HepG2 (cell line): ENCODE results near the gene RRM2. TPM values are rescaled to one million over a fixed set of nuclear protein-coding genes. Genes with fewer than 3 reads are reported as not detected.

Source experiments
- ARID2 ChIP-seq: sonication (generic); formaldehyde crosslinking; IDR thresholded peaks from 2 replicates; pipeline ENCODE4 v1.8.1; 2022; ENCODE audit warnings: mild to moderate bottlenecking, missing genetic modification reagents, borderline replicate concordance
- BRCA1 ChIP-seq: sonication (generic); formaldehyde crosslinking; IDR thresholded peaks from 2 replicates; pipeline ENCODE4 v1.4.0; 2020; ENCODE audit warnings: missing genetic modification reagents
- FOXA1 ChIP-seq, 2 experiments: fragments of 450-650 bp in 1 of 2; sonication (generic) in 1 of 2; formaldehyde crosslinking in 1 of 2; IDR thresholded peaks; 2 replicates each; pipeline versions ENCODE4 v1.4.0 to v1.6.1; 2016 to 2020; ENCODE audit warnings: missing genetic modification reagents in 1 of 2
- HNRNPH1 ChIP-seq: fragments of 200-400 bp; formaldehyde crosslinking; optimal IDR thresholded peaks from 2 replicates; pipeline ENCODE3; 2017; ENCODE audit warnings: mild to moderate bottlenecking, low read depth, low read length
- HNRNPL ChIP-seq: fragments of 200-400 bp; formaldehyde crosslinking; IDR thresholded peaks from 2 replicates; pipeline ENCODE4 v1.6.1; 2017; ENCODE audit warnings: mild to moderate bottlenecking, low read depth, low read length
- KAT7 ChIP-seq: IDR thresholded peaks from 2 replicates; pipeline ENCODE4 v1.6.1; 2018; ENCODE audit warnings: borderline replicate concordance, missing compliant biosample characterization
- KMT2A ChIP-seq: sonication (generic); formaldehyde crosslinking; IDR thresholded peaks from 2 replicates; pipeline ENCODE4 v1.4.0; 2020; ENCODE audit warnings: missing genetic modification reagents
- RORA ChIP-seq: sonication (generic); formaldehyde crosslinking; IDR thresholded peaks from 2 replicates; pipeline ENCODE4 v1.5.0; 2020; ENCODE audit warnings: mild to moderate bottlenecking, missing genetic modification reagents, moderate library complexity
- SAFB2 ChIP-seq: sonication (generic); formaldehyde crosslinking; IDR thresholded peaks from 2 replicates; pipeline ENCODE4 v1.5.1; 2020; ENCODE audit warnings: missing genetic modification reagents, low read depth, mild to moderate bottlenecking, borderline replicate concordance
- ZBTB7A ChIP-seq: sonication (generic); formaldehyde crosslinking; IDR thresholded peaks from 2 replicates; pipeline ENCODE4 v1.8.0; 2022; ENCODE audit warnings: mild to moderate bottlenecking, missing genetic modification reagents
- ZFP37 ChIP-seq: sonication (generic); formaldehyde crosslinking; IDR thresholded peaks from 2 replicates; pipeline ENCODE4 v1.4.0; 2020; ENCODE audit warnings: missing genetic modification reagents, borderline replicate concordance
- ZNF543 ChIP-seq: sonication (generic); formaldehyde crosslinking; IDR thresholded peaks from 2 replicates; pipeline ENCODE4 v1.4.0; 2020; ENCODE audit warnings: mild to moderate bottlenecking, missing genetic modification reagents
- ZNF670 ChIP-seq: sonication (generic); formaldehyde crosslinking; IDR thresholded peaks from 2 replicates; pipeline ENCODE4 v1.8.0; 2022; ENCODE audit warnings: mild to moderate bottlenecking, missing genetic modification reagents, borderline replicate concordance
- ZNF780A ChIP-seq: sonication (generic); formaldehyde crosslinking; IDR thresholded peaks from 2 replicates; pipeline ENCODE4 v1.8.0; 2022; ENCODE audit warnings: mild to moderate bottlenecking, missing genetic modification reagents, moderate library complexity
- polyA plus RNA-seq, 8 experiments: library from polyadenylated mRNA; depleted of rRNA in 3 of 8; stranded (reverse) in 7 of 8; unstranded in 1 of 8; fragments of >200 nt; fragmentation: Illumina TruSeq in 4 of 8; extraction: Trizol in 4 of 8; gene quantifications; 2 replicates each; pipeline versions ENCODE4 v1.2.1 to v1.2.3, GENCODE V29; 2011 to 2016; ENCODE audit warnings: low read depth in 4 of 8, missing spikeins in 1 of 8, mixed read lengths in 1 of 8; ENCODE audit not compliant: insufficient read depth in 1 of 8
- total RNA-seq, 5 experiments: library from RNA; depleted of rRNA; stranded (reverse); fragments of >200 nt; fragmentation: Illumina TruSeq; extraction: Trizol; gene quantifications; 2 replicates each; pipeline ENCODE4 v1.2.3, GENCODE V29; 2016; ENCODE audit warnings: low read depth in 1 of 5
- TF ChIP-seq, protein P1 (sequence below): sonication (generic); formaldehyde crosslinking; IDR thresholded peaks from 2 replicates; pipeline ENCODE4 v1.5.1; 2020; ENCODE audit warnings: missing genetic modification reagents, mild to moderate bottlenecking, borderline replicate concordance
- TF ChIP-seq, protein P2 (sequence below): sonication (generic); formaldehyde crosslinking; IDR thresholded peaks from 2 replicates; pipeline ENCODE4 v1.5.0; 2020; ENCODE audit warnings: mild to moderate bottlenecking, missing genetic modification reagents
- TF ChIP-seq, protein P3 (sequence below): sonication (generic); formaldehyde crosslinking; IDR thresholded peaks from 2 replicates; pipeline ENCODE4 v1.5.0; 2020; ENCODE audit warnings: mild to moderate bottlenecking, missing genetic modification reagents, borderline replicate concordance

The RRM2 gene
- total and polyA plus RNA-seq, 2 of the 13 experiments (the other 11 are each of a cell fraction or from before 2014, with no cell fraction given) = 31.3 to 150 TPM

DNA sequence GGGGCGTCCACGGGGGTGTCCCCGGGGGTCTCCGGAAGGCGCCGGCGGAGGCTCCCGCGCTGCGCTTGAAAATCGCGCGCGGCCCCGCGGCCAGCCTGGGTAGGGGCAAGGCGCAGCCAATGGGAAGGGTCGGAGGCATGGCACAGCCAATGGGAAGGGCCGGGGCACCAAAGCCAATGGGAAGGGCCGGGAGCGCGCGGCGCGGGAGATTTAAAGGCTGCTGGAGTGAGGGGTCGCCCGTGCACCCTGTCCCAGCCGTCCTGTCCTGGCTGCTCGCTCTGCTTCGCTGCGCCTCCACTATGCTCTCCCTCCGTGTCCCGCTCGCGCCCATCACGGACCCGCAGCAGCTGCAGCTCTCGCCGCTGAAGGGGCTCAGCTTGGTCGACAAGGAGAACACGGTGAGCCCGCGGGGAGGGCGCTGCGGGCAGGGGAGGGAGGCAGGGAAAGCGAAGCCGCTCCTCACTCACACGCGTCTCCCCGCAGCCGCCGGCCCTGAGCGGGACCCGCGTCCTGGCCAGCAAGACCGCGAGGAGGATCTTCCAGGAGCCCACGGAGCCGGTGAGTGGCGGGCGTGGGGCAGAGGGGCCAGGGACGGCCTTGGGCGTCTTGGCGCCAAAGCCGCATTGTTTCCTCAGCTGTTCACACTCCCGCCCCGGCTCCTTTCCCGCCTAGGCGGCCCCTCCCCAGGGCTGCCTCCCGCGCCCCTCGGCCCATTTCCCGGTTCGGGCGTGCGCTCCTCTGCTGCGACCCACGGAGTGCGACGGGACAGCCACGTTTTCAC, at the start of gene RRM2 (continued):
- TF ChIP-seq, protein P1, sequence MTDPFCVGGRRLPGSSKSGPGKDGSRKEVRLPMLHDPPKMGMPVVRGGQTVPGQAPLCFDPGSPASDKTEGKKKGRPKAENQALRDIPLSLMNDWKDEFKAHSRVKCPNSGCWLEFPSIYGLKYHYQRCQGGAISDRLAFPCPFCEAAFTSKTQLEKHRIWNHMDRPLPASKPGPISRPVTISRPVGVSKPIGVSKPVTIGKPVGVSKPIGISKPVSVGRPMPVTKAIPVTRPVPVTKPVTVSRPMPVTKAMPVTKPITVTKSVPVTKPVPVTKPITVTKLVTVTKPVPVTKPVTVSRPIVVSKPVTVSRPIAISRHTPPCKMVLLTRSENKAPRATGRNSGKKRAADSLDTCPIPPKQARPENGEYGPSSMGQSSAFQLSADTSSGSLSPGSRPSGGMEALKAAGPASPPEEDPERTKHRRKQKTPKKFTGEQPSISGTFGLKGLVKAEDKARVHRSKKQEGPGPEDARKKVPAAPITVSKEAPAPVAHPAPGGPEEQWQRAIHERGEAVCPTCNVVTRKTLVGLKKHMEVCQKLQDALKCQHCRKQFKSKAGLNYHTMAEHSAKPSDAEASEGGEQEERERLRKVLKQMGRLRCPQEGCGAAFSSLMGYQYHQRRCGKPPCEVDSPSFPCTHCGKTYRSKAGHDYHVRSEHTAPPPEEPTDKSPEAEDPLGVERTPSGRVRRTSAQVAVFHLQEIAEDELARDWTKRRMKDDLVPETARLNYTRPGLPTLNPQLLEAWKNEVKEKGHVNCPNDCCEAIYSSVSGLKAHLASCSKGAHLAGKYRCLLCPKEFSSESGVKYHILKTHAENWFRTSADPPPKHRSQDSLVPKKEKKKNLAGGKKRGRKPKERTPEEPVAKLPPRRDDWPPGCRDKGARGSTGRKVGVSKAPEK = peak; percentile 93; the same call in 1 of the 2 replicates
- TF ChIP-seq HNRNPL = no peak
- peak; percentile 85; the same call in 1 of the 2 replicates for TF ChIP-seq KAT7
- TF ChIP-seq ZNF543 (CRISPR knock-in tag) = peak; percentile 35; the same call in 1 of the 2 replicates
- TF ChIP-seq BRCA1 (CRISPR knock-in tag) = 0 out of 2 replicates have a peak, but pooled peaks have one; percentile 69
- no peak for TF ChIP-seq HNRNPH1
- TF ChIP-seq ZNF780A (CRISPR knock-in tag) = peak; percentile 100
- no peak for TF ChIP-seq RORA (CRISPR knock-in tag)
- no peak for TF ChIP-seq FOXA1 (IDR thresholded peaks at IDR 0.05)
- TF ChIP-seq FOXA1 (CRISPR knock-in tag; IDR thresholded peaks at IDR 0.05) = peak; percentile 45; the same call in 1 of the 2 replicates
- TF ChIP-seq, protein P2, sequence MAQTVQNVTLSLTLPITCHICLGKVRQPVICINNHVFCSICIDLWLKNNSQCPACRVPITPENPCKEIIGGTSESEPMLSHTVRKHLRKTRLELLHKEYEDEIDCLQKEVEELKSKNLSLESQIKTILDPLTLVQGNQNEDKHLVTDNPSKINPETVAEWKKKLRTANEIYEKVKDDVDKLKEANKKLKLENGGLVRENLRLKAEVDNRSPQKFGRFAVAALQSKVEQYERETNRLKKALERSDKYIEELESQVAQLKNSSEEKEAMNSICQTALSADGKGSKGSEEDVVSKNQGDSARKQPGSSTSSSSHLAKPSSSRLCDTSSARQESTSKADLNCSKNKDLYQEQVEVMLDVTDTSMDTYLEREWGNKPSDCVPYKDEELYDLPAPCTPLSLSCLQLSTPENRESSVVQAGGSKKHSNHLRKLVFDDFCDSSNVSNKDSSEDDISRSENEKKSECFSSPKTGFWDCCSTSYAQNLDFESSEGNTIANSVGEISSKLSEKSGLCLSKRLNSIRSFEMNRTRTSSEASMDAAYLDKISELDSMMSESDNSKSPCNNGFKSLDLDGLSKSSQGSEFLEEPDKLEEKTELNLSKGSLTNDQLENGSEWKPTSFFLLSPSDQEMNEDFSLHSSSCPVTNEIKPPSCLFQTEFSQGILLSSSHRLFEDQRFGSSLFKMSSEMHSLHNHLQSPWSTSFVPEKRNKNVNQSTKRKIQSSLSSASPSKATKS = no peak
- TF ChIP-seq, protein P3, sequence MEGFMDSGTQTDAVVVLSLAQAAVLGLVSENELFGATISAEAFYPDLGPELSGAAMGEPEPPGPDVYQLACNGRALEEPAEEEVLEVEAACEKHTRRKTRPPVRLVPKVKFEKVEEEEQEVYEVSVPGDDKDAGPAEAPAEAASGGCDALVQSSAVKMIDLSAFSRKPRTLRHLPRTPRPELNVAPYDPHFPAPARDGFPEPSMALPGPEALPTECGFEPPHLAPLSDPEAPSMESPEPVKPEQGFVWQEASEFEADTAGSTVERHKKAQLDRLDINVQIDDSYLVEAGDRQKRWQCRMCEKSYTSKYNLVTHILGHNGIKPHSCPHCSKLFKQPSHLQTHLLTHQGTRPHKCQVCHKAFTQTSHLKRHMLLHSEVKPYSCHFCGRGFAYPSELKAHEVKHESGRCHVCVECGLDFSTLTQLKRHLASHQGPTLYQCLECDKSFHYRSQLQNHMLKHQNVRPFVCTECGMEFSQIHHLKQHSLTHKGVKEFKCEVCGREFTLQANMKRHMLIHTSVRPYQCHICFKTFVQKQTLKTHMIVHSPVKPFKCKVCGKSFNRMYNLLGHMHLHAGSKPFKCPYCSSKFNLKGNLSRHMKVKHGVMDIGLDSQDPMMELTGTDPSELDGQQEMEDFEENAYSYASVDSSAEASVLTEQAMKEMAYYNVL (CRISPR knock-in tag) = peak; percentile 81; the same call in 1 of the 2 replicates
- peak; percentile 65; the same call in 1 of the 2 replicates for TF ChIP-seq SAFB2 (CRISPR knock-in tag)
- 0 out of 2 replicates have a peak, but pooled peaks have one; percentile 27 for TF ChIP-seq ZNF670 (CRISPR knock-in tag)
- TF ChIP-seq KMT2A (CRISPR knock-in tag) = peak; percentile 83
- peak; percentile 84 for TF ChIP-seq ZBTB7A
- TF ChIP-seq ZFP37 = 0 out of 2 replicates have a peak, but pooled peaks have one; percentile 31
- TF ChIP-seq ARID2 (CRISPR knock-in tag) = peak; percentile 100
